Esophagus muscularis mucosa (tissue), 4 donors: Measurements from ENCODE around the gene CNP. TPM values are rescaled to one million over a fixed set of nuclear protein-coding genes. Genes with fewer than 3 reads are reported as not detected.
A peak's percentile ranks its signal among the peaks of the same experiment; 100 is the strongest.
"Not testable (repeated sequence)": the region's sequence is repeated elsewhere in the genome, so short reads cannot be mapped to it uniquely, and the experiment has no call there.

Source experiments
- DNase-seq: peaks from one replicate; pipeline ENCODE4 v3.0.0-alpha.2; 2017; ENCODE audit errors: extremely low spot score
- H3K27ac ChIP-seq, 4 donors: fragments of 200-600 bp; sonication (generic); replicated peaks in 1 of 4; 1 replicate in 3 of 4; 2 replicates in 1 of 4; pipeline ENCODE4 v1.5.1; 2016 to 2019; ENCODE audit warnings: mild to moderate bottlenecking in 1 of 4
- H3K27me3 ChIP-seq, 4 donors: fragments of 200-600 bp; sonication (generic); one replicate each; pipeline versions ENCODE4 v1.5.1 to v1.6.0; 2016 to 2019
- H3K36me3 ChIP-seq, 4 donors: fragments of 200-600 bp; sonication (generic); one replicate each; pipeline ENCODE4 v1.5.1; 2016 to 2019
- H3K4me1 ChIP-seq, 4 donors: fragments of 200-600 bp; sonication (generic); one replicate each; pipeline ENCODE4 v1.5.1; 2016 to 2019
- H3K4me3 ChIP-seq, 4 donors: fragments of 200-600 bp; sonication (generic); 1 replicate in 2 of 4; 2 replicates in 2 of 4; pipeline ENCODE4 v1.5.1; 2016 to 2019; ENCODE audit warnings: mild to moderate bottlenecking in 4 of 4, moderate library complexity in 1 of 4
- H3K9me3 ChIP-seq, 4 donors: fragments of 200-600 bp; sonication (generic); 1 replicate in 3 of 4; 2 replicates in 1 of 4; pipeline ENCODE4 v1.5.1; 2016 to 2019
- EP300 ChIP-seq: sonication (generic); formaldehyde crosslinking; IDR thresholded peaks from one replicate; pipeline ENCODE4 v1.6.1; 2017; ENCODE audit warnings: antibody characterized with exemption
- POLR2A ChIP-seq: fragments of 450-650 bp; IDR thresholded peaks from one replicate; pipeline ENCODE4 v1.6.1; 2017; ENCODE audit warnings: antibody characterized with exemption, moderate library complexity, mild to moderate bottlenecking, low read depth
- POLR2AphosphoS5 ChIP-seq, 2 donors: sonication (generic); formaldehyde crosslinking; IDR thresholded peaks; one replicate each; pipeline ENCODE4 v1.6.1; 2017; ENCODE audit warnings: antibody characterized with exemption in 2 of 2
- WGBS: methylation state at CpG from one replicate; pipeline ENCODE4 v1.1.5; 2018; 5-methylcytosine and 5-hydroxymethylcytosine counted together
- intact Hi-C: fragments of 100-400 bp; cut with DNase I; formaldehyde crosslinking; loops from one replicate; pipeline ENCODE4 v1.15.1; 2023
- total RNA-seq, 4 donors: library from RNA; depleted of rRNA; stranded (reverse); fragments of >200 nt; gene quantifications; one replicate each; pipeline versions ENCODE4 v1.1.0 to v1.2.1, GENCODE V29; 2016
- TF ChIP-seq, protein P1 (sequence below), 3 experiments: fragments of 200-600 bp in 2 of 3; fragments of 450-650 bp in 1 of 3; sonication (generic) in 2 of 3; IDR thresholded peaks; one replicate each; pipeline ENCODE4 v1.5.1; 2017 to 2019; ENCODE audit warnings: antibody characterized with exemption in 3 of 3, mild to moderate bottlenecking in 2 of 3, moderate library complexity in 1 of 3

The CNP gene
- total RNA-seq, 4 donors from 2014 or later = 68.9 to 101 (median 78.5) TPM

DNA sequence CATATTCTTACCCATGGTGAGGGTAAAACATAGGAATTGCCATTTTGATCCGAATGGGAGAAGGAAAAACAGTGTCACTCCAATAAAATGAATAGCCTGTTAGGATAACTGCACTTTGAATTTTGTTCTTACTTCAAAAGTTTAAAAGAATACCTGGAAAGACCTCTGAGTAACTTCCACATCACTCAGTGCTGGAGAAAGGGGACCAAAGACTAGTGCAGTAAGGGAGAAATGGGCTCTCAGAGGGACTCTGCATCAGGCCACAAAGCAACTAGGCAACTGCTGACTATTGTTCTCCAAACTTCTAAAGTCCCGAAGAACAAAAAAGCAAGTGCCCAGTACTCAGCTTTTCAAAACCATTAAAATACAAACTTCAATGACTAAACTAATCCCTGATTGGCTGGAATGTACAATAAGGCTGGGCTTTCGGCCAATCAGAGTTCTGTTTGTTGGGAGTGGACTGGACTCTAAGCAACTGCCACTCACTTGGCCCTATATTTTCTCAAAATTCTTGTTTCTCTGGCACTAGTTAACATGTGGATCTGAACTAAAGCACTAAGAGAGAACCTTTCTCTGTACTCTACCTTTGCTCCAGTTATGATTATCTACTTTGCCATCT, 44.4 kb downstream of the CNP start:
- 83% methylated on average over 3 of the region's 3 CpGs for WGBS
- intact Hi-C loops = no loop called here
- Histone ChIP-seq H3K27me3 (no peaks in the 10 kb centered on the region), H3K36me3 (peaks cover 0 to 5% (median 0%) of the 10 kb centered on the region in 4 donors), H3K27ac (peak overlapping the region in 2 of 4 donors; percentile 10), H3K4me3 (no peak overlapping the region), H3K9me3 (no peaks in the 10 kb centered on the region), H3K4me1 (peaks cover 72 to 95% (median 84%) of the 10 kb centered on the region in 4 donors)
- DNase-seq = no peak
- TF ChIP-seq, protein P1, sequence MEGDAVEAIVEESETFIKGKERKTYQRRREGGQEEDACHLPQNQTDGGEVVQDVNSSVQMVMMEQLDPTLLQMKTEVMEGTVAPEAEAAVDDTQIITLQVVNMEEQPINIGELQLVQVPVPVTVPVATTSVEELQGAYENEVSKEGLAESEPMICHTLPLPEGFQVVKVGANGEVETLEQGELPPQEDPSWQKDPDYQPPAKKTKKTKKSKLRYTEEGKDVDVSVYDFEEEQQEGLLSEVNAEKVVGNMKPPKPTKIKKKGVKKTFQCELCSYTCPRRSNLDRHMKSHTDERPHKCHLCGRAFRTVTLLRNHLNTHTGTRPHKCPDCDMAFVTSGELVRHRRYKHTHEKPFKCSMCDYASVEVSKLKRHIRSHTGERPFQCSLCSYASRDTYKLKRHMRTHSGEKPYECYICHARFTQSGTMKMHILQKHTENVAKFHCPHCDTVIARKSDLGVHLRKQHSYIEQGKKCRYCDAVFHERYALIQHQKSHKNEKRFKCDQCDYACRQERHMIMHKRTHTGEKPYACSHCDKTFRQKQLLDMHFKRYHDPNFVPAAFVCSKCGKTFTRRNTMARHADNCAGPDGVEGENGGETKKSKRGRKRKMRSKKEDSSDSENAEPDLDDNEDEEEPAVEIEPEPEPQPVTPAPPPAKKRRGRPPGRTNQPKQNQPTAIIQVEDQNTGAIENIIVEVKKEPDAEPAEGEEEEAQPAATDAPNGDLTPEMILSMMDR (IDR thresholded peaks at IDR 0.05) = no peak
- TF ChIP-seq POLR2AphosphoS5 (IDR thresholded peaks at IDR 0.05) = no peak
- no peak for TF ChIP-seq POLR2A
- no peak for TF ChIP-seq EP300

GRCh38 chr17:42012363-42012762, 45.8 kb downstream of the CNP start:
- intact Hi-C loops, H3K36me3 ChIP-seq, H3K27me3 ChIP-seq, H3K4me3 ChIP-seq, H3K9me3 ChIP-seq, H3K27ac ChIP-seq, DNase-seq: not testable (repeated sequence)
- peaks cover 69 to 91% (median 78%) of the 10 kb centered on the region in 4 donors for H3K4me1 ChIP-seq
- WGBS = 80% methylated on average over 4 of the region's 4 CpGs

- H3K9me3 ChIP-seq, H3K36me3 ChIP-seq, H3K27me3 ChIP-seq, intact Hi-C loops, DNase-seq, H3K4me3 ChIP-seq: not testable (repeated sequence)
- WGBS = 89% methylated on average over 12 of the region's 12 CpGs
- Histone ChIP-seq H3K27ac (peak overlapping the region in 1 of 4 donors; percentile 2), H3K4me1 (peaks cover 74 to 88% (median 82%) of the 10 kb centered on the region in 4 donors)
Measured at GRCh38 chr17:42013740-42014139, 47.1 kb downstream of the CNP start.

GRCh38 chr17:42016411-42016831, 49.8 kb downstream of the CNP start:
- Histone ChIP-seq H3K4me3 (peak overlapping the region; percentile 65 to 95 (median 78)), H3K27ac (peak overlapping the region; percentile 82 to 92 (median 90)), H3K4me1 (peaks cover 62 to 82% (median 76%) of the 10 kb centered on the region in 4 donors), H3K27me3 (no peaks in the 10 kb centered on the region), H3K9me3 (no peaks in the 10 kb centered on the region), H3K36me3 (peaks cover 0 to 1% (median 0%) of the 10 kb centered on the region in 4 donors)
- intact Hi-C loops = no loop called here
- 4% methylated on average over 12 of the region's 12 CpGs for WGBS
- DNase-seq = no peak
- TF ChIP-seq POLR2AphosphoS5 (IDR thresholded peaks at IDR 0.05) = no peak

GRCh38 chr17:42016941-42017865, 50.6 kb downstream of the CNP start, which contains the start of gene DNAJC7:
DNAJC7 (minus strand) TSS chr17:42017439; CDS start chr17:42017416, 23 bp downstream.
- peak; percentile 96 for DNase-seq
- Histone ChIP-seq H3K27me3 (no peaks in the 10 kb centered on the region), H3K27ac (peak within 1 kb of the TSS; percentile 82 to 92 (median 90)), H3K4me1 (peaks cover 55 to 81% (median 72%) of the 10 kb centered on the region in 4 donors), H3K4me3 (peak within 1 kb of the TSS; percentile 65 to 95 (median 78)), H3K36me3 (peaks cover 2 to 9% (median 3%) of the 10 kb centered on the region in 4 donors), H3K9me3 (no peaks in the 10 kb centered on the region)
- under 1% methylated on average over 61 of the region's 70 CpGs for WGBS
- intact Hi-C loops = no loop called here
- TF ChIP-seq, protein P1 (IDR thresholded peaks at IDR 0.05) = peak in 2 of 3 experiments; percentile 23 to 45
- TF ChIP-seq POLR2AphosphoS5 (IDR thresholded peaks at IDR 0.05) (peak; percentile 84 to 86), EP300 (no peak), POLR2A (peak; percentile 42)

DNA sequence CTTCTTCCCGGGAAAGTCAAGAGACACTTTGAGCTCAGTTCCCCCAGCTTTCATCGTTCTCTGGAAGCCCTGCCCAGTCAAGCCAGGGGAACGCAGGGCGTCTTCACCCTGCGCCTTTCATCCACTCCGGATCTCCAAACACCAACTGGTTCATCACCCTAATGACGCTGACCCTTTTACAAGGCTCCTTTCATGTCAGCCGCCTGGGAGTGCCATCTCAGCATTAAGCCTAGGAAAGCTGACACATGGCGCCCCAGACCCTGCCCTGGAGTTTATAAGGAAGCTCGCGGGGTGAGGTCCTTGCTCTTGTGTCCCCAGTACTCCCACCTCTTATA, 51.2 kb downstream of the CNP start:
- Histone ChIP-seq H3K4me1 (peaks cover 50 to 75% (median 66%) of the 10 kb centered on the region in 4 donors), H3K27me3 (no peaks in the 10 kb centered on the region), H3K27ac (peak overlapping the region; percentile 82 to 92 (median 90)), H3K4me3 (peak overlapping the region; percentile 65 to 95 (median 78)), H3K9me3 (no peaks in the 10 kb centered on the region), H3K36me3 (peaks cover 8 to 15% (median 9%) of the 10 kb centered on the region in 4 donors)
- WGBS = 11% methylated on average over 6 of the region's 11 CpGs
- TF ChIP-seq EP300 (no peak), POLR2AphosphoS5 (IDR thresholded peaks at IDR 0.05) (no peak), POLR2A (no peak)
- TF ChIP-seq, protein P1 (IDR thresholded peaks at IDR 0.05) = no peak
- no peak for DNase-seq
- intact Hi-C loops = loop anchor here (2.0 kb wide), 1 partner anchor 51 kb away; the partner anchor contains the start of gene CNP
